ENCODE data around the gene HS3ST6.
"Not testable (repeated sequence)": the region's sequence is repeated elsewhere in the genome, so short reads cannot be mapped to it uniquely, and the experiment has no call there.

HS3ST6 gene

GRCh38 chr16:1926271-1926670 lies 8.1 kb upstream of the HS3ST6 start:
- no peak for DNase-seq (ENCODE audit: low read depth)

- no peak for DNase-seq (ENCODE audit: low read depth)
Measured at GRCh38 chr16:1924095-1924494, 5.9 kb upstream of the HS3ST6 start.

- no peak for DNase-seq (ENCODE audit: low read depth)
Measured at GRCh38 chr16:1923299-1924034, 5.3 kb upstream of the HS3ST6 start.

GRCh38 chr16:1922357-1922756 lies 4.1 kb upstream of the HS3ST6 start:
- DNase-seq (ENCODE audit: low read depth): no peak

- no peak for DNase-seq (ENCODE audit: low read depth)
Measured at GRCh38 chr16:1920727-1921171, 2.5 kb upstream of the HS3ST6 start.

- not testable (repeated sequence) for DNase-seq (ENCODE audit: low read depth)
Measured at GRCh38 chr16:1920122-1920521, 1.9 kb upstream of the HS3ST6 start.

- DNase-seq (ENCODE audit: low read depth): no peak
Measured at GRCh38 chr16:1919327-1919998, 1.2 kb upstream of the HS3ST6 start.

GRCh38 chr16:1917665-1918350 lies 407 bp downstream of the HS3ST6 start:
- no peak for DNase-seq (ENCODE audit: low read depth)

GRCh38 chr16:1917056-1917664 lies 1.1 kb downstream of the HS3ST6 start:
- no peak for DNase-seq (ENCODE audit: low read depth)

- DNase-seq (ENCODE audit: low read depth): no peak
Measured at GRCh38 chr16:1916640-1916990, 1.6 kb downstream of the HS3ST6 start.

- DNase-seq (ENCODE audit: low read depth): no peak
Measured at GRCh38 chr16:1915732-1916639, 2.2 kb downstream of the HS3ST6 start.

- no peak for DNase-seq (ENCODE audit: low read depth)
Measured at GRCh38 chr16:1914988-1915387, 3.2 kb downstream of the HS3ST6 start.

- DNase-seq (ENCODE audit: low read depth): no peak
Measured at GRCh38 chr16:1914084-1914608, 4.1 kb downstream of the HS3ST6 start.

GRCh38 chr16:1913327-1914083 lies 4.7 kb downstream of the HS3ST6 start:
- no peak for DNase-seq (ENCODE audit: low read depth)

- DNase-seq (ENCODE audit: low read depth): no peak
Measured at GRCh38 chr16:1912215-1912543, 6.0 kb downstream of the HS3ST6 start.

- DNase-seq (ENCODE audit: low read depth): no peak
Measured at GRCh38 chr16:1911467-1912214, 6.6 kb downstream of the HS3ST6 start.

- no peak for DNase-seq (ENCODE audit: low read depth)
Measured at GRCh38 chr16:1909561-1910231, 8.5 kb downstream of the HS3ST6 start.

- no peak for DNase-seq (ENCODE audit: low read depth)
Measured at GRCh38 chr16:1908983-1909382, 9.2 kb downstream of the HS3ST6 start.

- DNase-seq (ENCODE audit: low read depth): no peak
Measured at GRCh38 chr16:1908184-1908583, 10.0 kb downstream of the HS3ST6 start.

Measured in stimulated activated CD4-positive, alpha-beta T cell treated with anti-CD3 and anti-CD28 coated beads, Interleukin-2, amount 100 ng/mL, for 4 hours (primary cell).